HepG2 (cell line): ENCODE results near the gene SIRT6. TPM values are rescaled to one million over a fixed set of nuclear protein-coding genes. Genes with fewer than 3 reads are reported as not detected.

Experiments
- ATAC-seq: fragments of 200-7000 bp; cut with Tn5 transposase; 3 replicates; pipeline ENCODE4 v1.9.1; 2020; ENCODE audit warnings: mild to moderate bottlenecking, moderate library complexity
- BruUV-seq: library from RNA; stranded (reverse); fragments of 400-500 nt; replicated peaks from 2 replicates; lab custom pipeline; 2021; lab: Mats Ljungman, UMichigan
- CTCF ChIA-PET: fragments of 300-600 bp; formaldehyde crosslinking; extraction: SDS; loops from one replicate; lab custom pipeline; 2021; ENCODE audit warnings: low total read pairs, inconsistent platforms, low intra/inter-chr PET ratio; lab: Yijun Ruan, JAX
- POLR2A ChIA-PET: fragments of 350-600 bp; sonication (Branson Sonifier 250); formaldehyde crosslinking; loops from one replicate; lab custom pipeline; 2020; ENCODE audit warnings: antibody characterized with exemption, inconsistent platforms; lab: Yijun Ruan, JAX
- DNase-seq: peaks from one replicate; pipeline ENCODE4 v3.0.0-alpha.2; 2015; ENCODE audit warnings: low spot score
- FAIRE-seq: peaks from 3 replicates; lab custom pipeline; 2011; peaks lifted over from hg19 to GRCh38; lab: Jason Lieb, UNC
- H2AFZ ChIP-seq: one replicate; pipeline ENCODE4 v1.6.1; 2011; ENCODE audit warnings: low read length, inconsistent platforms
- H3K27ac ChIP-seq: fragments of 300-600 bp; 3 replicates; pipeline ENCODE4 v1.8.0; 2011; ENCODE audit warnings: mixed run types, mild to moderate bottlenecking, mixed read lengths, low read length, inconsistent platforms; ENCODE audit not compliant: insufficient read depth; ENCODE audit errors: extremely low read length
- H3K27me3 ChIP-seq, 2 experiments: fragments of 200-600 bp in 1 of 2; 2 replicates in 1 of 2; 3 replicates in 1 of 2; pipeline versions ENCODE4 v1.6.0 to v1.8.0; 2011; ENCODE audit warnings: low read length in 2 of 2, mild to moderate bottlenecking in 2 of 2, moderate library complexity in 2 of 2, inconsistent platforms in 1 of 2; ENCODE audit not compliant: insufficient read depth in 2 of 2, control insufficient read depth in 1 of 2
- H3K36me3 ChIP-seq, 2 experiments: fragments of 200-600 bp in 1 of 2; replicated peaks in 1 of 2; 2 replicates in 1 of 2; 3 replicates in 1 of 2; pipeline versions ENCODE4 v1.5.1 to v1.8.0; 2011; ENCODE audit warnings: low read length in 2 of 2, inconsistent platforms in 1 of 2; ENCODE audit not compliant: insufficient read depth in 2 of 2, control insufficient read depth in 1 of 2
- H3K4me1 ChIP-seq: 2 replicates; pipeline ENCODE4 v1.5.1; 2012; ENCODE audit warnings: low read length, inconsistent platforms; ENCODE audit not compliant: insufficient read depth
- H3K4me2 ChIP-seq: 2 replicates; pipeline ENCODE4 v1.6.0; 2011; ENCODE audit warnings: low read depth, low read length, inconsistent platforms
- H3K4me3 ChIP-seq, 3 experiments: fragments of 200-600 bp in 1 of 3; sonication (generic), shearing (Covaris generic) in 1 of 3; replicated peaks in 1 of 3; 2 replicates each; pipeline ENCODE4 v1.5.1; 2011 to 2016; ENCODE audit warnings: low read length in 3 of 3, inconsistent platforms in 2 of 3, low read depth in 2 of 3, mild to moderate bottlenecking in 2 of 3, control low read depth in 1 of 3, mixed read lengths in 1 of 3; ENCODE audit not compliant: insufficient read depth in 1 of 3
- H3K79me2 ChIP-seq: one replicate; pipeline ENCODE4 v1.6.1; 2011; ENCODE audit warnings: low read length, inconsistent platforms; ENCODE audit not compliant: insufficient read depth
- H3K9ac ChIP-seq: 2 replicates; pipeline ENCODE4 v1.6.0; 2011; ENCODE audit warnings: mild to moderate bottlenecking, low read depth, low read length, inconsistent platforms; ENCODE audit not compliant: insufficient read depth
- H3K9me3 ChIP-seq: 2 replicates; pipeline ENCODE4 v1.5.1; 2012; ENCODE audit warnings: mild to moderate bottlenecking, low read length
- H4K20me1 ChIP-seq: 2 replicates; pipeline ENCODE4 v1.6.0; 2011; ENCODE audit warnings: inconsistent platforms, mild to moderate bottlenecking, low read length, moderate library complexity; ENCODE audit not compliant: insufficient read depth
- AGO2 ChIP-seq: fragments of 200-400 bp; formaldehyde crosslinking; optimal IDR thresholded peaks from 2 replicates; pipeline ENCODE3; 2017; ENCODE audit warnings: mild to moderate bottlenecking, low read depth, low read length, moderate library complexity
- ELK4 ChIP-seq: sonication (generic); formaldehyde crosslinking; IDR thresholded peaks from 2 replicates; pipeline ENCODE4 v1.9.0; 2021; ENCODE audit warnings: missing genetic modification reagents, borderline replicate concordance
- HMGXB4 ChIP-seq, 2 experiments: sonication (generic) in 1 of 2; formaldehyde crosslinking in 1 of 2; IDR thresholded peaks; 2 replicates each; pipeline versions ENCODE4 v1.4.0 to v1.6.1; 2018 to 2020; ENCODE audit warnings: missing genetic modification reagents in 2 of 2, borderline replicate concordance in 1 of 2, low read depth in 1 of 2, mild to moderate bottlenecking in 1 of 2, missing biosample characterization in 1 of 2
- HNRNPLL ChIP-seq: fragments of 200-400 bp; formaldehyde crosslinking; IDR thresholded peaks from 2 replicates; pipeline ENCODE4 v1.6.1; 2017; ENCODE audit warnings: mild to moderate bottlenecking, low read depth, low read length; ENCODE audit not compliant: poor library complexity, severe bottlenecking
- KDM1A ChIP-seq: IDR thresholded peaks from 2 replicates; pipeline ENCODE4 v1.6.1; 2016; ENCODE audit warnings: missing compliant biosample characterization
- MTA1 ChIP-seq: sonication (generic); formaldehyde crosslinking; IDR thresholded peaks from 2 replicates; pipeline ENCODE4 v1.4.0; 2020; ENCODE audit warnings: missing genetic modification reagents, mild to moderate bottlenecking, borderline replicate concordance
- SRY ChIP-seq: sonication (generic); formaldehyde crosslinking; IDR thresholded peaks from 2 replicates; pipeline ENCODE4 v1.8.0; 2022; ENCODE audit warnings: mild to moderate bottlenecking, missing genetic modification reagents
- ZNF121 ChIP-seq: sonication (generic); formaldehyde crosslinking; IDR thresholded peaks from 2 replicates; pipeline ENCODE4 v1.5.0; 2020; ENCODE audit warnings: mild to moderate bottlenecking, missing genetic modification reagents
- ZNF224 ChIP-seq: sonication (generic); formaldehyde crosslinking; IDR thresholded peaks from 2 replicates; pipeline ENCODE4 v1.5.0; 2020; ENCODE audit warnings: mild to moderate bottlenecking, missing genetic modification reagents
- ZNF383 ChIP-seq: sonication (generic); formaldehyde crosslinking; IDR thresholded peaks from 2 replicates; pipeline ENCODE4 v1.4.0; 2020; ENCODE audit warnings: missing genetic modification reagents, mild to moderate bottlenecking, borderline replicate concordance
- ZNF460 ChIP-seq: sonication (generic); formaldehyde crosslinking; IDR thresholded peaks from 2 replicates; pipeline ENCODE4 v1.5.1; 2020; ENCODE audit warnings: missing genetic modification reagents, mild to moderate bottlenecking, borderline replicate concordance
- ZNF556 ChIP-seq: sonication (generic); formaldehyde crosslinking; IDR thresholded peaks from 2 replicates; pipeline ENCODE4 v1.4.0; 2020; ENCODE audit warnings: mild to moderate bottlenecking, missing genetic modification reagents, borderline replicate concordance
- ZNF674 ChIP-seq: sonication (generic); formaldehyde crosslinking; IDR thresholded peaks from 2 replicates; pipeline ENCODE4 v1.5.0; 2020; ENCODE audit warnings: low read depth, mild to moderate bottlenecking, missing genetic modification reagents
- WGBS: methylation state at CpG from one replicate; pipeline ENCODE4 v1.1.6; 2017; ENCODE audit warnings: low lambda C conversion rate; 5-methylcytosine and 5-hydroxymethylcytosine counted together
- in situ Hi-C: cut with HindIII; loops from 2 replicates; pipeline ENCODE4 v1.10.0; 2017; ENCODE audit warnings: low pct_unique_long_range_greater_than_20kb; ENCODE audit not compliant: extremely low pct_ligation_motif_present
- intact Hi-C: fragments of 100-400 bp; cut with micrococcal nuclease; formaldehyde crosslinking; loops from one replicate; pipeline ENCODE4 v1.10.0; 2022; ENCODE audit not compliant: unreplicated experiment
- polyA plus RNA-seq, 8 experiments: library from polyadenylated mRNA; depleted of rRNA in 3 of 8; stranded (reverse) in 7 of 8; unstranded in 1 of 8; fragments of >200 nt; fragmentation: Illumina TruSeq in 4 of 8; extraction: Trizol in 4 of 8; gene quantifications; 2 replicates each; pipeline versions ENCODE4 v1.2.1 to v1.2.3, GENCODE V29; 2011 to 2016; ENCODE audit warnings: low read depth in 4 of 8, missing spikeins in 1 of 8, mixed read lengths in 1 of 8; ENCODE audit not compliant: insufficient read depth in 1 of 8
- total RNA-seq, 5 experiments: library from RNA; depleted of rRNA; stranded (reverse); fragments of >200 nt; fragmentation: Illumina TruSeq; extraction: Trizol; gene quantifications; 2 replicates each; pipeline ENCODE4 v1.2.3, GENCODE V29; 2016; ENCODE audit warnings: low read depth in 1 of 5
- TF ChIP-seq, protein P1 (sequence below): sonication (generic); formaldehyde crosslinking; conservative IDR thresholded peaks from 2 replicates; pipeline ENCODE4 v1.4.0; 2020; ENCODE audit warnings: missing genetic modification reagents
- TF ChIP-seq, protein P2 (sequence below): sonication (generic); formaldehyde crosslinking; IDR thresholded peaks from 2 replicates; pipeline ENCODE4 v1.5.0; 2020; ENCODE audit warnings: mild to moderate bottlenecking, missing genetic modification reagents

SIRT6 gene
- total and polyA plus RNA-seq, 2 of the 13 experiments (the other 11 are each of a cell fraction or from before 2014, with no cell fraction given): 11.0 to 18.4 TPM

GRCh38 chr19:4152241-4152998 is 29.9 kb downstream of the SIRT6 start:
- peaks cover 4% of the 10 kb centered on the region in 2 experiments; a peak in 3 of 5 replicates for H3K36me3 ChIP-seq
- CTCF ChIA-PET: no interaction called here
- H3K9ac ChIP-seq: no peak overlapping the region
- peak overlapping the region; percentile 57 for H3K27ac ChIP-seq
- peaks cover 76% of the 10 kb centered on the region for H3K4me1 ChIP-seq
- peak overlapping the region; percentile 66 for H3K4me2 ChIP-seq
- ATAC-seq (no peak), DNase-seq (no peak)
- TF ChIP-seq SRY (CRISPR knock-in tag) (0 out of 2 replicates have a peak, but pooled peaks have one; percentile 6), HMGXB4 (CRISPR knock-in tag; IDR thresholded peaks at IDR 0.05; ENCODE audit: borderline replicate concordance in 1 of 2, low read depth in 1 of 2) (0 out of 4 replicates have a peak, but pooled peaks of 1 of the 2 experiments have one; percentile 5), ZNF121 (peak; percentile 94), HNRNPLL (no peak), MTA1 (CRISPR knock-in tag) (no peak), ZNF556 (CRISPR knock-in tag) (no peak), ELK4 (no peak), ZNF224 (CRISPR knock-in tag) (no peak), ZNF460 (CRISPR knock-in tag) (peak; percentile 82), ZNF674 (CRISPR knock-in tag) (no peak), KDM1A (peak; percentile 61; the same call in 1 of the 2 replicates), ZNF383 (CRISPR knock-in tag) (no peak), AGO2 (no peak)
- TF ChIP-seq, protein P1, sequence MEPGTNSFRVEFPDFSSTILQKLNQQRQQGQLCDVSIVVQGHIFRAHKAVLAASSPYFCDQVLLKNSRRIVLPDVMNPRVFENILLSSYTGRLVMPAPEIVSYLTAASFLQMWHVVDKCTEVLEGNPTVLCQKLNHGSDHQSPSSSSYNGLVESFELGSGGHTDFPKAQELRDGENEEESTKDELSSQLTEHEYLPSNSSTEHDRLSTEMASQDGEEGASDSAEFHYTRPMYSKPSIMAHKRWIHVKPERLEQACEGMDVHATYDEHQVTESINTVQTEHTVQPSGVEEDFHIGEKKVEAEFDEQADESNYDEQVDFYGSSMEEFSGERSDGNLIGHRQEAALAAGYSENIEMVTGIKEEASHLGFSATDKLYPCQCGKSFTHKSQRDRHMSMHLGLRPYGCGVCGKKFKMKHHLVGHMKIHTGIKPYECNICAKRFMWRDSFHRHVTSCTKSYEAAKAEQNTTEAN (CRISPR knock-in tag): no peak
- TF ChIP-seq, protein P2, sequence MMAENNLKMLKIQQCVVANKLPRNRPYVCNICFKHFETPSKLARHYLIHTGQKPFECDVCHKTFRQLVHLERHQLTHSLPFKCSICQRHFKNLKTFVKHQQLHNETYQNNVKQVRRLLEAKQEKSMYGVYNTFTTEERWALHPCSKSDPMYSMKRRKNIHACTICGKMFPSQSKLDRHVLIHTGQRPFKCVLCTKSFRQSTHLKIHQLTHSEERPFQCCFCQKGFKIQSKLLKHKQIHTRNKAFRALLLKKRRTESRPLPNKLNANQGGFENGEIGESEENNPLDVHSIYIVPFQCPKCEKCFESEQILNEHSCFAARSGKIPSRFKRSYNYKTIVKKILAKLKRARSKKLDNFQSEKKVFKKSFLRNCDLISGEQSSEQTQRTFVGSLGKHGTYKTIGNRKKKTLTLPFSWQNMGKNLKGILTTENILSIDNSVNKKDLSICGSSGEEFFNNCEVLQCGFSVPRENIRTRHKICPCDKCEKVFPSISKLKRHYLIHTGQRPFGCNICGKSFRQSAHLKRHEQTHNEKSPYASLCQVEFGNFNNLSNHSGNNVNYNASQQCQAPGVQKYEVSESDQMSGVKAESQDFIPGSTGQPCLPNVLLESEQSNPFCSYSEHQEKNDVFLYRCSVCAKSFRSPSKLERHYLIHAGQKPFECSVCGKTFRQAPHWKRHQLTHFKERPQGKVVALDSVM (CRISPR knock-in tag): peak; percentile 87
- TF ChIP-seq, all 625 proteins: peak for 6
- Histone ChIP-seq H3K79me2 (no peaks in the 10 kb centered on the region), H3K27me3 (no peaks in the 10 kb centered on the region), H2AFZ (no peak overlapping the region), H3K4me3 (peak overlapping the region in 2 of 3 experiments; percentile 20 to 62; a peak in 2 of 6 replicates), H3K9me3 (no peaks in the 10 kb centered on the region), H4K20me1 (no peaks in the 10 kb centered on the region)
- BruUV-seq: no TSS peak
- POLR2A ChIA-PET: interaction anchor here (1.5 to 2.3 kb wide), 4 partner anchors 12 to 33 kb away, joined by 3 to 13 read pairs (median 8); no protein-coding TSS in a partner anchor
- no peak for FAIRE-seq
- in situ Hi-C loops (no loop called here), intact Hi-C loops (no loop called here)
- 15% methylated on average over 10 of the region's 10 CpGs for WGBS
